Stimulated activated CD4-positive, alpha-beta T cell treated with anti-CD3 and anti-CD28 coated beads, Interleukin-15, amount 100 ng/mL, for 1 hour (primary cell): ENCODE data around the gene ZNF79.
"Not testable (repeated sequence)": the region's sequence is repeated elsewhere in the genome, so short reads cannot be mapped to it uniquely, and the experiment has no call there.

Source experiments
- DNase-seq, 2 donors: peaks; one replicate each; pipeline ENCODE4 v3.0.0-alpha.2; 2020; ENCODE audit warnings: low read depth in 1 of 2, low spot score in 1 of 2

Gene ZNF79

DNA sequence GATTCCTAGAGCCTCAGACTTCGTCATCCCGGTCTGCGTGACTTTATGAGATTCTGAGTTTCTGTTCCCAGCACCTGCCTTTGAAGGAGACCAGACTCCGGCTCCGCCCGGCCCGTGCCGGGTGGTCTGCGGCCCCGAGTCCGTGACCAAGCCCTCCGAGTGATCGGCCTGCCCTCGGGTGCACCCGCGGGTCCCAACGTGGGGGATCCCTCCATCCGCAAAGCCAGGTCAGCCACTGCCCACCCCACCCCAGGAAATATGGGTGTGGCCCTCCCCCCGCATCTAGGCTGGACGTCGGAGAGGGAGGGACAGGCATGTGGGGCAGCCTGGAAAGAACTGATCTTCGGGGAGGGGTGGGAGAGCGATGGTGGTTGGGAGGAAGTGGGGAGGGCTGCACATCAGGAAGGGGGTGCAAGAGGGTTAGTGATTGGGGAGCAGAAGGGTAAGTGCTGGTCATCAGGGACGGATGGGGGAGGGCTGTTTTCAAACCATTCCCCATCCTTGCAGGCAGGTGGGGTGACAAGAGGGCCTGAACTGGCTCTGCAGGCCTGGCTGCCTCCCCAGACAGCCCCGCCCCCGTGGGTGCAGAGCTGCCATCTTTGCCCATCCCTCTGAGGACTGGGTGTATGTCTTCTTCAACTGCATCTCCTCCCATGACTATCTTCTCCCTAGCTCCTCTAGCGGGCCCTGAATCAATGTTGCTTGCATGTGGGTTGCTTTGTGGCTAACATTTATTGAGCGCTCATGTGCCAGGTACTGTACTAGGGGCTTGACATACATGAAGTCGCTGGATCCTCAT is 27.9 kb downstream of the ZNF79 start:
- DNase-seq: peak in 1 of 2 donors; percentile 31

DNA sequence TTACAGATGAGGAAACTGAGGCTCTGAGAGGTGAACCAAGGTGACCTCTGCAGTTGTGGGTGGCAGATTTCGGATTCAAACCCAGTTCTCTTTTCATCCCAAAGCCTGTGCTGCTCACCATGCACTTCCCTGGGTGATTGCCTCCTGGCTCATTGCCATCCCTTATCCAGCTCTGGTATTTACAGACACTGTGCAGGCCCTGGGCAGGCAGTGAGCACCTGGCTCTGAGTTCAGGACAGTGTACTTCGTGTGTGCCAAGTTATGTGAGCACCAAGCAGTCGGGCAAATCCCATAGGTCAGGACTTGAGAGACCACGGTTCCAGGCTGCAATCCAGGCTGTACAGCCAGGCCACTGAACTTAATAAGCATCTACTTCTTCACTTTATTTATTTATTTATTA is 28.5 kb downstream of the ZNF79 start:
- no peak for DNase-seq

DNA sequence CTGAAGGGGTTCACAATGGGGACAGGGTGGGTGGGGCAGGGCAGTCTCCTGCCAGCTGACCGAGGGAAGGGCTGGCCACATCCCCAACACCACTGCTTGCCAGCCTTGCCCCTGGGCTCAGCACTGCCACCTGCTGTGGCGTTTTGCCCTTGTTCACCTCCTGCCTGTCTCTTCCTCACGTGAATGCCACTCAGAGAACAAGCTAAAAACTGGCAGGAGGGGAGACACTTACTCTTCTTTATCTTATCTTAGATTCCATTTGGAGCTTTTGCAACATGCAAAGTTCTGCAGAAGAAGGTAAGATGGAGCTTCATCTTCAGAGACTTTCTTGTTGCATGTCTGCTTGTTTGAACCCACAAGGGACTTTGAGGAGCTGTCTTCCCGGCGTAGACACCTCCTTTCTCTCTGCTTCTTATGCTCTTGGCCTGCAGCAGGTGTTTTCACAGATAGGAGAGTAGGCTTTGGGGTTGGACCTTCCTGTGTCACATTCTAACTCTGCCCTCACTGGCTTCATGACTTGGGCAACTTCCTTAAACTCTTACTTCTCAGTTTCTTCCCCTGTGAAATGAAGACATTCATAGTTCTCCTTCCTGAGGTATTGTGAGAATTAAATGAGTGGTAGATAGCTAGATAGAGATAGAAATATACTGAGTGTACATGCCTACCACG is 31.3 kb downstream of the ZNF79 start:
- DNase-seq: peak in 1 of 2 donors; percentile 32

DNA sequence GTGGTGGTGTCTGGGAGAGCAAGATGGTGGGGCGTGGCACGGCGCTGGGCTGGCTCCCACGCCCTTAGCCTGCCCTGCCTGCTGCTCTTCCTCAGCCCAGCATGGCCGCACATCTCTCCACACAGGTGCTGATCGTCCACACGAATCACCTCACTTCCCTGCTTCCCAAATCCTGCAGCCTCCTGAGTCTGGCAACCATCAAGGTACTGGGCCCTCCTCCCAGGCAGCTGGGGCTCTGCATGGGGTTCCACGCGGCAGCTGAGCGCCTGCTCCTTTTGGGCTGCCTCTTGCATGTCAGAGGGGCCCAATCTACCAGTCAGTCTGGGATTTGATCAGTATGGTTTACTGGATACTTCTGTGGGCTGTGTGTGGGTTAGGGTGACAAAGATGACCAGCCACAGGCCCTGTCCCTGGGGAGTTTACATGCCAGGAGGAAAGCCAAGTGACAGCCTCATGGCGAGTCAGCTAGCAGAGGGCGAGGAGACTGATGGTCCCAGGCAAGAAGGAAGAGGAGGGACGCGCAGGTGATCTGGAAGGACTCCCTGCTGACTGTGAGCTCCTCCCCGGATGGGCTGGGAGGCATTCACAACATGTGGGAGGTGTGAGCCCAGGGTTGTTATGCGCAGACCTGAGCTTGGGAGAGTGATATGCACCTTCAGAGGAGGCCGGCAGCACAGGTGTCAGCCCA is 33.2 kb downstream of the ZNF79 start:
- DNase-seq: no peak

DNA sequence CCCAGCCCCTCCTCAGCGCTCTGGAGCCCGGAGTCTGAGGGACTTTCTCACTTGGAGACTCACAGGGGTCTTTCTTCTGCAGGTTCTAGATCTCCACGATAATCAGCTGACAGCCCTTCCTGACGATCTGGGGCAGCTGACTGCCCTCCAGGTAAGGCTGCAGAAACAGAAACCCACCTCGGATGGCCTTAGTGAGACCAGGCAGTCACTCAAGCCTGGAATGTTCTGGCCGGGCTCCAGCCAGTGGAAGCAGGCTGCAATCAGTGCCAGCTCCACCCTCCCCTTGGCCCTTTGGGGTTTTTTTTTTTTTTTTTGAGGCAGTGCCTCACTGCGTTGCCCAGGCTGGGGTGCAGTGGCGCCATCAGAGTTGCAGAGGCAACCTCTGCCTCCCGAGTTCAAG is 34.7 kb downstream of the ZNF79 start:
- DNase-seq: no peak

DNA sequence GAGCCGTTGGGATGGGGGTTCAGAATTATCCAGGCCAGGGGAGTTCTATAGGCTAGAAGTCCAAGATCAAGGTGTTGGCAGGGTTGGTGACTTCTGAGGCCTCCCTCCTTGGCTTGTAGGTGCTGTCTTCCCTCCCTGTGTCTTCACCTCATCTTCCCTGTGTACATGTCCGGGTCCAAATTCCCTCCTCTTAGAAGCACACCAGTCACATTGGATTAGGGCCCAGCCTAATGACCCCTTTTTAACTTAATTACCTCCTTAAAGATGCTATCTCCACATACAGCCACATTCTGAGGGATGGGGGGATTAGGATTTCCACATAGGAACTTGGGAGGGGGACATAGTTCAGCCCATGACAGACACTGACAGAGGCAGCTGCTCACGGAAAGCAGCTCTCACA is 39.2 kb downstream of the ZNF79 start:
- DNase-seq: no peak

DNA sequence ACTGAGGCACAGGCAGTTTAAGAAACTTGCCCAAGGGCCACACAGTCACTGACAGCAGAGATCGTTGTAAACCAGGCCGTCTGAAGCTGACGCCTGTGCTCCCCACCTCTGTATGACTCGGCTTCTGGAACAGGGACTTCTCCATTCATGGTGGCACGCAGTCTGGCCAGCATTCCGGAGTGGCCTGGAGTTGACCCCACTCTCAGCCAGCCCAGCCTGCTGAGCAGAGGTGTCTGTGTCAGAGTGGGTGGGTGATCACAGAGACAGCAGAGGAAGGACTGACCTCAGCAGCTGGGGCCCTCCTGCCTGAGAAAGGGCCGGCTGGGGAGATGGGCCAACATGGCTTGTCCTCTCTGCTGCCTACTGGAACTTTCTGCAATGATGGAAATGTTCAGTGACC is 39.7 kb downstream of the ZNF79 start:
- no peak for DNase-seq

DNA sequence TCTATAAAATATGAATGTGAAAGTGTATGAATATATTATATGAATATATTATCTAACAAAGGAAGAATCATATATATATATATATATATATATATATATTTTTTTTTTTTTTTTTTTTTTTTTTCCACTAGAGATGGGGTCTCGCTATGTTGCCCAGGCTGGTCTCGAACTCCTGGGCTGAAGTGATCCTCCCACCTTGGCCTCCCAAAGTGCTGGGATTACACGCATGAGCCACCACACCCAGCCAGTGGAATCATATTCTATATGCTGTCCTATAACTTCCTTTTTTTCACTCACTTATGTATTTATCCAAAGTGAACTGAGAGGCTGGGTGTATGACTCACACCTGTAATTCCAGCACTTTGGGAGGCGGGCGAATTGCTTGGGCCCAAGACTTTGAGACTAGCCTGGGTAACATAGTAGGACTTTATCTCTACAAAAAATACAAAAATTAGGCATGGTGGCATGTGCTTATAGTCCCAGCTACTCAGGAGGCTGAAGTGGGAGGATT is 42.3 kb downstream of the ZNF79 start:
- not testable (repeated sequence) for DNase-seq

DNA sequence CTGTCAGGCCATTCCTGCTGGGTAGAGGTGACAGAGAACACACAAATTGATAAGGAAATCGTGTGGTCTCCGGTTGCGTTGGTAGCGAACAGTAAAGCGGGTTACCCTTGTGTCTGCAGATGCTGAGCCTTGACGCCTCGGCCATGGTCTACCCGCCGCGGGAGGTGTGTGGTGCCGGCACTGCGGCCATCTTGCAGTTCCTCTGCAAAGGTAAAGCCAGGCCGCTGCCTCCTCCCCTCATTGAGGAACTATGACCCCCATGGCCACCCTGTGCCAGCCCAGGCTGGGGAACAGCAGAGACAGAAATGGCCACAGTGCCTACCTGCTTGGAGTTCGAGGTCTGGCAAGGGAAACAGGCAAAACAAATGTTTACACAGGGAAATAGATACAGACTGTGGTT is 43.4 kb downstream of the ZNF79 start:
- DNase-seq: no peak

DNA sequence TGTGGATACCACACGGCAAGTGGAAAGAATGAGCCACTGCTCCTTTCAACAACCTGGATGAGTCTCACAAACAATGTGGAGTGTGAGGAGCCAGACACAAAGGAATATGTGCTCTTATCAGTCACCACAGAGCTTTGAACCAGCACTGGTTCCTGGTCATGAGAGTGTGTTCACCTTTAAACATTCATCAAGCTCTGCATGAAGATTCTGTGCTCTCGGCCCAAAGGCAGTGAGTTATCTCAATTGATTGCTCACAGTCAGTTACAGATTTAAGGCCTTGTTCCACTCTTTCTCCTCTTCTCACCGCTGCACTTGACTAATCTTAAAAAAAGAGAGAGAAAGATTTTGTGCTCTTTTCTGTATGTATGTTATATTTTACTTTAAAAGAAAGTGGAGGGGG is 46.5 kb downstream of the ZNF79 start:
- DNase-seq: no peak

DNA sequence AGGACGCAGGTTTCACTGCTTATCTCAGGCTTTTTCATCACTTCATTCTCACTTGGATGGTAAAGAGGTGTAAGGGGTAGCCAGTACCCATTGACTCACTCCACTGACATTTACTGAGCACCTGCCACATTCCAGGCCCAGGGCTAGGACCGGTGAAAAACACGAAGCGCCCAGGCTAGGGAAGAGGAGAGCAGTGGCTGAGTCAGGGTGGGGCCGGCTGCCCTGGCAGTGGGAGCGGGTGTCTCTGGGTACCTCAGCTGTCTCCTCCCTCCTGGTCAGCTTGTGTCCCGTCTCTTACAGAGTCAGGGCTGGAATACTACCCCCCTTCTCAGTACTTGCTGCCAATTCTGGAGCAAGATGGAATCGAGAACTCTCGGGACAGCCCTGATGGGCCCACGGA is 49.3 kb downstream of the ZNF79 start:
- no peak for DNase-seq

DNA sequence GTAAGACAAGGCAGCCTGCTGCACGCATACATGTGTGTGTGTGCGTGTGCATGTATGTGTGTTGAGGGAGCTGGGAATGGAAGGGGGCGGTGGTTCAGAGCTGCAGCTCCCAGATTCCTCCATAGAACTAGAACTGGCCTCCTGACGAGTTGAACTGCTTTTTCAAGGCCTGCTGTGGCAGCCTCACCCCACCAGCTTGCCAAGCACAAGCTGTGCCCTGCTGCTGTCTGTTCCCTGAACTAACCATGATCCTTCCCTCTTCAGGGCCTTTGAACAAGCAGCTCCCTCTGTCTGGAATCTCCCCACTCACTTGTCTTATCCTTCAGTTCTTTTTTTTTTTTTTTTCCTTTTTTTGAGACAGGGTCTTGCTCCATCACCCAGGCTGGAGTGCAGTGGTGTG is 49.8 kb downstream of the ZNF79 start:
- no peak for DNase-seq

DNA sequence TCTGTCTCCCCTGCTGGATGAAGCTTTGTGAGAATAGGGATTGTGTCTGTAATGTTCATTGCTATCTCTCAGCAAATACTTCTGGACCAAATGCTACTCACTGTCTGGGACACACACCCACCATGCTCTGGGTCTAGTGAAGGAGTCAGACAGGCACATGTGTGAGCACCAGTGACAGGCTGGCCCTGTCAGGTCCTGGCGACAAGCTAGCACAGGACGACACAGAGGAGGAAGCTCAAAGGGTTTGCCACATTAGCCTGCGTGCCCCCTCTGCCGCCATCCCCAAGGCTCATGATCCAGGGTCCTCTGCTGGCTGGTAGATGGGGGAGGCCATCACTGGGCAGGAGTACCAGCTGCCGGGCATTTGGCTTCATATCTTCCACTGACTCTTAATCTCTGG is 50.4 kb downstream of the ZNF79 start:
- no peak for DNase-seq

DNA sequence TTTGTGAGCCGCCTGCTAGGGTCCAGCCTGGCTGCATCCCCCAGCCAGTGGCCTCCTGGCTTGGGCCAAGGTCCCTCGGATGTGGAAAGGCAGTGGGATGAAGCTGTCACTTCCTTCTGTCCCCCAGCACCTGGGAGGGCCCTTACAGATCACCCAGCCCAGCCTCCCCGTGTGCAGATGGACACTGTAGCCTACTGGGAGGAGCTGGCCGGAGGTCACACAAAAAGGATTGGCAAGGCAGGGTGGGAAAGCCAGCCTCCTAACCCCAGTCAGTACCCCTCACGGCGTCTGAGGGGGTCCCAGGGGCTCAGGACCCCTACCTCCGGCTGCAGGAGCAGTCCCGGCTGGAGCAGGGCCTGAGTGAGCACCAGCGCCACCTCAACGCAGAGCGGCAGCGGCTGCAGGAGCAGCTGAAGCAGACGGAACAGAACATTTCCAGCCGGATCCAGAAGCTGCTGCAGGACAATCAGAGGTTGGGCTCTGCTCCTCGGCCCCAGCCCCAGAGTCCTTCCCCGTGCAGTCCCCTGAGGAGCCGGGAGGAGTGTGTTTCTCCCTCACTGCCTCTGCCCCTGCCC is 55.4 kb downstream of the ZNF79 start:
- DNase-seq: no peak

DNA sequence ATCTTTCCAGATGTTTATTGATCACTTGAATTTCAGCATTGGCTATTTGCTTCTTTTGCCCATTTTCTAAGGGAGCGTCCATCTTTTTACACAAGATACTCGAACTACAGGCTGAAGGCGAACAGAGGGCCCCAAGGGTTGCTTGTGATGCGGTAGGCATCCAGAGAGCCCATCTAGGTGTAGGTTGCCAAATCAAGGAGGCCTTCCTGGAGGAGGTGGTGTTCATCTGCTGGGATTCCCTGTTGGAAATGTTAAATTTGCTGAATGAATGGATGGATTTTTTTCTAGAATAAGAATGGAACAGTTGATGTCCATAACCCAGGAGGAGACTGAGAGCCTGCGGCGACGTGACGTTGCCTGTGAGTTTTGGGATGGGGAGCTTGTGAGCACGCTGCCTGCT is 58.5 kb downstream of the ZNF79 start:
- no peak for DNase-seq

DNA sequence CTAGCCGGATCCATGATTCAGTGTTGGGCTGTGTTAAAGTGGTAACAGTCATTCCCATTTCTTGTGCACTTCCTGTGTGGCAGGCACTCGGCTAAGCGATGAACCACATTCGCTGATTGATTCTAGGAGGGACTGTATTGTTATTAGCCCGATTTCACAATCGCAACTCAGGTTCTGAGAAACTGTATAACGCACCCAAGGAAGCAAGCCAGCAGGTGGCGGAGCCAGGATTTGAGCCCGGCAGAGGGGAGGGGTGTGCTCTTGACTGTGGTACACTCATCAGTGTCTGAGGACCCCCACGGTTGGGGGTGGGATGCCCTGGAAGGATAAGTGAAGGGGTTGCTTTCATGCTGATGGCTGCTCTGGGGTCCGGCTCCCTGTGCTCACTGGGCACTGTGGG is 61.8 kb downstream of the ZNF79 start:
- no peak for DNase-seq

DNA sequence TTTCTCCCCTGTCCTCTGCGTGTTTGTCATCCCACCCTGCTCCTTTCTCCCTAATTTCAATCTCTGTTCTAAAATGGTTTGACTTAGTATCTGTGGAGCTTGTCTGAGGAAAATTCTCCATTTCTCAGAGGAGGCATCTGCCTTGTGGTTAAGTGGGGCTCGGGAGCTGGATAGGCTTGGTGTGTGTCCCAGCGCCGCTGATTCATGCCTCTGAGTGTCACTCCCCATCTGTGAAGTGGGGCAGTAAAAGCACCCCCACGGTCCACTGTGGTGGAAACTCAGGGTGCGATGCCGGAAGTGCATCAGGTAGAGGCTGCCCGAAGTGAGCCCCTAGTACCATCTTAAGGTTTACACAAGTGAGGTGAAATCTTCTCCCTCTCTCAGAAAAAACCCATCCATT is 64.8 kb downstream of the ZNF79 start:
- DNase-seq: no peak

DNA sequence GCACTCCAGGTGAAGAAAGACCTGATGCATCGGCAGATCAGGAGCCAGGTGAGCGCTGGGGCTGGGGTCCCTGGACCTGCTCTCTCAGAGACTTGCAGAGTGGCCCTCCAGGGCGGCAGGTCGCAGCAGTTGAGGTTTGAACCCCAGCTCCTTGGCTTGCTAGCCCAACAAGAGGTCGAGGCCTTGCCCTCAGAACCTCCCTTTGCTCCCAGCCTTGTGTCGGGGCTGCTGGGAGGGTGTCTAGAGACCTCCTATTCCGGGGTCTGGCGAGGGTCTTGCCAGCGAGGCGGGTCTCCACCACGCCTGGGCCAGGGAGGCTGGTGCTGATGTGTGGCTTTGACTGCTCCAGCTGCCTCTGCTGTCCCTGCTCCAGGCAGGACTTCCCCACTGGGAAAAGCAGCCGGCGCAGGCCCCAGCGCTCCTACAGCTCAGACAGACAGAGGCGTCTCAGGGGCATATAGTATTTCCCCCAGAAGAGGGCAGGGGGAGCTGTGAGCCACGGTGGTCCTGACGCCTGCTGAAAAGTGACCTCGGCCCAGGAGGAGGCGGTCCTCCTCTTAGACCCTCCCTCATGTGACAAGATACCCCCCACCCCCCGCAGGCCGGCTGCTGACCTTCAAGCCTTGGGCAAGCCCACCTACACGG is 65.4 kb downstream of the ZNF79 start:
- DNase-seq: no peak

DNA sequence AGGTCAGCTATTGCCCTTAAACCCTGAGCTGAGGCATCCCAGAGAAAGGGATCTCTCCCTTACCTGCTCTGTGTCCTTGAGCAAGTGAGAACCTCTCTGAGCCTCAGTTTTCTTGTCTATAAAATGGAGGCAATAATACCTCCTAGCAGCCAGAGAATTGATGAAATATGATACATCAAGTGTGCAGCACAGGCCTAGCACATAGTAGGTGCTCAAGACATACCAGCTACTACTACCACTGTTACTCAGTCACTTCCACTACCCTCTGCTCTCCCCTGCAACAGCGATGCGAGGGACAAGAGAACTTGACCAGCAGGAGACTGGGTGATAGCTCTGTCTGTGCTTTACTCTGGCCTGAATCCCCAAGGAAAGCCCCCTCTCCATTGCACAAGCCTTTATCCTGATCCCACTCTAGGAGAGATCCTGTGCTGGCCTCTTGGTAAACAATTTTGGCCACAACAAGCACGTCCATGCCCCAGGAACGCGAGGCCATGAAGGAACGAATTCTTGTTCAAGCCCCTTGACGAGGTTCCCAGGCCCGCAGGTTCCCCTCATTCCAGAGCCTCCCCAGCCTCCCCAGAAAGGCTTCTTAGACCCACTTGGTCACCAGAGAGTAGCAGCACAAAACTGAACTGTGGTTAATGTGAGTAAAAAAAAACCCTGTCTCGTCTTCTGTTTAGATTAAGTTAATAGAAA is 66.5 kb downstream of the ZNF79 start:
- DNase-seq: no peak

DNA sequence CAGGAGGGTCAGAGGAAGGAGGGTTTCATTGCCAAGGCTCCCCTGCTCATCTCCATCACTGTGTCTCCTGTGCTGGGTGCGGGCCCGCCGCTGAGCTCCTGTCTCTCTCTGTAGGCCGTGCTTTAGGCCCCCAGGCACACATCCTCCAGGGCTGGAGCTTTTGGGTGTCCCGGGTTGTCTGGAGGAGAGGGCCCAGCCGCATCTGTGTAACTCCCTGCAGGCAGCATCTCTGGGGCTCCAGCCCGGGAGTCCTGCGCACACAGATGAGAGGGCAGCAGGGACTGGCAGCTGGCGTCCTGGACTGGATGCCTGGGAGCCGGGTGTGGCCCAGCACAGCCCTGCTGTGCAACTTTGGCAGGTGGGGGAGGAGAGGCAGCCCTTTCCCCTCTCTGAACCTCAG is 67.3 kb downstream of the ZNF79 start:
- DNase-seq: no peak

DNA sequence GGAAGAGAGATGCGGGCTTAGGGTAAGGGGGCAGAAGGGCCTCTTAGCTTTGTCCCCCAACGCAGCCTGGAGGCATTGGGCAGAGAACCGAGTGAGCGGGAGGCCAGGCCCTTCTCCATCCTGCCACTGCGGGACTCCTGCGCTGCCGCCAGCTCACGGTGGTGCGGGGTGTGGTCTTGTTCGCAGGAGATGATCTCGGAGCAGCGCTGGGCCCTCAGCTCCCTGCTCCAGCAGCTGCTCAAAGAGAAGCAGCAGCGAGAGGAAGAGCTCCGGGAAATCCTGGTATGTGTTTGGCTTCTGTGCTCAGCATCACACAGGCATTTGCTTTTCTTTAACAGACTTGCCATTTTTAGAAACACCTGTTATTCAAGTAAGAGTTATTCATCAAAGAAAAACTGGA is 68.4 kb downstream of the ZNF79 start:
- DNase-seq: no peak
